Trophoblast cell (in vitro differentiated cells and primary cell): ENCODE data around the gene TTC27.

Experiments
- DNase-seq, 2 donors: peaks; one replicate each; pipeline ENCODE4 v3.0.0-alpha.2; 2016
- H2AFZ ChIP-seq: 2 replicates; pipeline ENCODE4 v1.6.1; 2013; ENCODE audit warnings: low read length, moderate library complexity, mild to moderate bottlenecking; ENCODE audit not compliant: insufficient read depth, poor library complexity
- H2AK5ac ChIP-seq: 2 replicates; pipeline ENCODE4 v1.6.1; 2013; ENCODE audit warnings: mild to moderate bottlenecking, low read length
- H2BK120ac ChIP-seq: 2 replicates; pipeline ENCODE4 v1.6.1; 2013; ENCODE audit warnings: low read length, mild to moderate bottlenecking, moderate library complexity; ENCODE audit not compliant: insufficient read depth, poor library complexity
- H2BK12ac ChIP-seq: 2 replicates; pipeline ENCODE4 v1.6.1; 2013; ENCODE audit warnings: mild to moderate bottlenecking, low read length, moderate library complexity
- H2BK5ac ChIP-seq: 2 replicates; pipeline ENCODE4 v1.6.1; 2013; ENCODE audit warnings: low read length, low read depth, moderate library complexity, mild to moderate bottlenecking; ENCODE audit not compliant: poor library complexity
- H3K14ac ChIP-seq: 2 replicates; pipeline ENCODE4 v1.6.1; 2013; ENCODE audit warnings: mild to moderate bottlenecking, low read length
- H3K18ac ChIP-seq: 2 replicates; pipeline ENCODE4 v1.6.1; 2013; ENCODE audit warnings: mild to moderate bottlenecking, low read length
- H3K23ac ChIP-seq: 2 replicates; pipeline ENCODE4 v1.6.1; 2013; ENCODE audit warnings: low read length
- H3K27ac ChIP-seq: 2 replicates; pipeline ENCODE4 v1.5.1; 2013; ENCODE audit warnings: low read depth, mild to moderate bottlenecking, inconsistent platforms, low read length, moderate library complexity
- H3K27me3 ChIP-seq: 2 replicates; pipeline ENCODE4 v1.6.1; 2013; ENCODE audit warnings: inconsistent platforms, mild to moderate bottlenecking, low read length, moderate library complexity; ENCODE audit not compliant: insufficient read depth
- H3K36me3 ChIP-seq, 2 experiments: 1 replicate in 1 of 2; 2 replicates in 1 of 2; pipeline ENCODE4 v1.6.1; 2013; ENCODE audit warnings: low read length in 2 of 2, mild to moderate bottlenecking in 2 of 2, moderate library complexity in 1 of 2; ENCODE audit not compliant: insufficient read depth in 2 of 2, control insufficient read depth in 1 of 2
- H3K4ac ChIP-seq: 2 replicates; pipeline ENCODE4 v1.6.1; 2013; ENCODE audit warnings: low read depth, mild to moderate bottlenecking, low read length, moderate library complexity
- H3K4me1 ChIP-seq, 2 experiments: 1 replicate in 1 of 2; 2 replicates in 1 of 2; pipeline ENCODE4 v1.6.1; 2013; ENCODE audit warnings: low read length in 2 of 2, mild to moderate bottlenecking in 2 of 2, moderate library complexity in 1 of 2; ENCODE audit not compliant: insufficient read depth in 2 of 2, control insufficient read depth in 1 of 2
- H3K4me2 ChIP-seq: 2 replicates; pipeline ENCODE4 v1.6.1; 2013; ENCODE audit warnings: inconsistent platforms, mild to moderate bottlenecking, low read length, moderate library complexity
- H3K4me3 ChIP-seq: 2 replicates; pipeline ENCODE4 v1.5.1; 2013; ENCODE audit warnings: mild to moderate bottlenecking, low read depth, low read length, inconsistent platforms
- H3K79me1 ChIP-seq: one replicate; pipeline ENCODE4 v1.6.1; 2013; ENCODE audit warnings: low read length
- H3K79me2 ChIP-seq: 2 replicates; pipeline ENCODE4 v1.6.1; 2013; ENCODE audit warnings: low read length, mild to moderate bottlenecking; ENCODE audit not compliant: control insufficient read depth, insufficient read depth, poor library complexity
- H3K9ac ChIP-seq: 2 replicates; pipeline ENCODE4 v1.6.1; 2013; ENCODE audit warnings: mild to moderate bottlenecking, low read length
- H3K9me3 ChIP-seq: 2 replicates; pipeline ENCODE4 v1.6.1; 2013; ENCODE audit warnings: low read depth, mild to moderate bottlenecking, control low read depth, inconsistent platforms, low read length; ENCODE audit not compliant: insufficient read depth
- H4K12ac ChIP-seq: 2 replicates; pipeline ENCODE4 v1.6.1; 2013; ENCODE audit warnings: low read depth, mild to moderate bottlenecking, low read length, moderate library complexity
- H4K8ac ChIP-seq: 2 replicates; pipeline ENCODE4 v1.6.1; 2013; ENCODE audit warnings: low read depth, mild to moderate bottlenecking, low read length, moderate library complexity
- H4K91ac ChIP-seq: one replicate; pipeline ENCODE4 v1.6.1; 2013; ENCODE audit warnings: low read depth, mild to moderate bottlenecking, low read length, moderate library complexity
- WGBS: extraction: QIAGEN DNeasy Blood & Tissue Kit; methylation state at CpG from one replicate; pipeline ENCODE4 v1.1.7; 2013; ENCODE audit warnings: missing lambda C conversion rate; ENCODE audit not compliant: insufficient read length, insufficient coverage; ENCODE audit errors: extremely low coverage; 5-methylcytosine and 5-hydroxymethylcytosine counted together

Gene TTC27

DNA sequence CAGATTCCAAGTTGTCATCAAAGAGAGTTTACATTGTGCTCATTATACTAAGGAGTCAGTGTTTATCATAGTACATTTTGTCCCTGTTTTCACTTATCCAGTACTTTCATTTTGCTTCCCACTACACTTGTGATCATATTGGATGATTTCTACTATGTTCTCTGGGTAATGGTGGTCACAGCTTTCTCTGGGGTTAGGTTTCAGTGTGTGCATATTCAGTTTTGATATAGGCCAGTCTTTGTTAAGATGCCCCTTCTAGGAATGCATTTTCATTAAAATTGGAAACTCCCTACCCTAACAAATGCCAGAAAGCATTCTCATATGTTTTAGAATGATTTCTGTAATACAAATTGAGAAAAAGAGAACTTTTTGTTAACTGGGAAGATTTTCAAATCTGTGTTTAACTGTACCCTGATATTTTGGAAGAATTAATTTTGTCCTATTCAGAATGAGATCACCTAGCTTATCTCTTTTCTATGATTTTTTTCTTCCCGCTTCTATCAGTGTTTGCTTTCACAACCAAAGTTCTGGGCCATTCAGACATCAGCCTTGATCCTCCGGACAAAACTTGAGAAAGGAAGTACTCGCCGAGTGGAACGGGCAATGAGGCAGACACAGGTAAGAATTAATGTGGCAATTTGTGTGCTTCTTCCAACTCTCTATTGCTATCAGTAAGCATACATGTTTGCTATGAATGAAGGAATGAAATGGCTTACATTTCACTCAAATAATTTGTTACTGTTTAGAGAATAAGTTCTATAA, 74.6 kb downstream of the TTC27 start:
- H3K9me3 ChIP-seq: no peaks in the 10 kb centered on the region
- H3K4me2 ChIP-seq: no peak overlapping the region
- H2BK120ac ChIP-seq: no peak overlapping the region
- no CpG with 5 or more reads among the region's 5 CpGs for WGBS
- H3K79me2 ChIP-seq: no peaks in the 10 kb centered on the region
- no peak overlapping the region for H2BK12ac ChIP-seq
- no peak overlapping the region for H4K12ac ChIP-seq
- no peak overlapping the region for H3K9ac ChIP-seq
- H3K27me3 ChIP-seq: no peaks in the 10 kb centered on the region
- H2BK5ac ChIP-seq: no peak overlapping the region
- no peak overlapping the region for H4K8ac ChIP-seq
- no peak overlapping the region for H2AFZ ChIP-seq
- H3K23ac ChIP-seq: no peak overlapping the region
- no peak for DNase-seq
- no peak overlapping the region for H4K91ac ChIP-seq
- H3K4ac ChIP-seq: no peak overlapping the region
- no peak overlapping the region for H3K27ac ChIP-seq
- H3K18ac ChIP-seq: no peak overlapping the region
- H3K36me3 ChIP-seq: no peaks in the 10 kb centered on the region
- H2AK5ac ChIP-seq: no peak overlapping the region
- H3K14ac ChIP-seq: no peak overlapping the region
- H3K4me1 ChIP-seq: no peaks in the 10 kb centered on the region
- H3K79me1 ChIP-seq: no peaks in the 10 kb centered on the region
- no peak overlapping the region for H3K4me3 ChIP-seq

DNA sequence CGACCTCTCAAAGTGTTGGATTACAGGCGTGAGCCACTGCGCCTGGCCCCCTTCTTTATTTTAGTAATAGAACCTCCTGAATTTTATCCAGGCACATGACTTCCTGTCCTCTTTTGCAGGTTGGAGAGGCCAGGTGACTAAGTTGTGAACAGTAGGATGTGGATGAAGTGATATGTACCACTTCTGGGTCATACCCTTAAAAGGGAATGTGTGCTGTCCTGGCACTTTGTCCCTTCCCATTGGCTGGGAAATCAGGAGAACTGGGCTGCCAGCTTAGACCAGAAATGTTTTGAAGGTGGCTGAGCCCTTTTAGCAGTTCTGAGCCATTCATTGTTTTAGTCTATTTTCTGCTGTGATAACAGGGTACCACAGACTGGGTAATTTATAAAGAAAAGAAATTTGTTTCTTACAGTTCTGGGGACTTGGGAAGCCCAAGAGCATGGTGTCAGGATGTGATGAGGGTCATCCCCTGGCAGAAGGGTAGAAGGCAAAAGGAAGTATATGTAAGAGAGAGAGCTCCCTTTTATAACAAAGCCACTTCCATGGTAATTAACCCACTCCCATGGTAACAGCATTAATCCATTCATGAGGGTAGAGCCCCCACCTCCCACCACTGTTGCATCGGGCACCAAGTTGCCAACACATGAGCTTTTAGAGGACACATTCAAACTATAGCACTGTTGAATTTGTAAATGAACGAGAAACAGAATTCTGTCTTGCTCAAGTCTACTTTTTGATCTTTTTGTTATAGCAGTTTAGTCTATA, 79.1 kb downstream of the TTC27 start:
- no CpG with 5 or more reads among the region's 5 CpGs for WGBS
- Histone ChIP-seq H3K79me1 (no peaks in the 10 kb centered on the region), H3K4me1 (no peaks in the 10 kb centered on the region), H3K4me2 (no peak overlapping the region), H3K4me3 (no peak overlapping the region), H3K9me3 (no peaks in the 10 kb centered on the region), H4K91ac (no peak overlapping the region), H3K27me3 (no peaks in the 10 kb centered on the region), H3K4ac (no peak overlapping the region), H2AK5ac (no peak overlapping the region), H2BK12ac (no peak overlapping the region), H3K79me2 (no peaks in the 10 kb centered on the region), H2BK120ac (no peak overlapping the region), H3K27ac (no peak overlapping the region), H3K9ac (no peak overlapping the region), H2AFZ (no peak overlapping the region), H2BK5ac (no peak overlapping the region), H4K12ac (no peak overlapping the region), H3K23ac (no peak overlapping the region), H3K14ac (no peak overlapping the region), H4K8ac (no peak overlapping the region), H3K18ac (no peak overlapping the region), H3K36me3 (no peaks in the 10 kb centered on the region)
- DNase-seq: no peak

DNA sequence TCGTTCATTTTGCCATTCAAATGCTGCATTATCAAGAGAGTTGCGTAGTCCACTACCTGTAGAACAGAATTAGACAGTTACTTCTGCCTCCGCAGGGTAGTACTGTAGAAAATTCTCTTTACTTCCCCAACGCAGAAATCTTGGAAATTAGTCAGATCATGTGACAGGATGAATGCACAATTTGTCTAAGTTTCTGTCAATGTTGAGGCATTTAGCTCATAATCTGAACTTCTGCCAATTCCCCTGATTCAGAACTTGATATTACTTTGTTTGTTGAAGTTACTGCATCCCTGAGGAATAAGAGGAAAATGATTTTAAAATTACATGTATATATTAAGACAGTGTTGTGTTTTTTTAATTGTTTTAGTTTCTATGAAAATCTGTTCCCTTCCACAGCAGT, 83.4 kb downstream of the TTC27 start:
- no peak overlapping the region for H4K12ac ChIP-seq
- H3K23ac ChIP-seq: no peak overlapping the region
- no peak overlapping the region for H3K4me3 ChIP-seq
- no peaks in the 10 kb centered on the region for H3K27me3 ChIP-seq
- no peak overlapping the region for H2BK120ac ChIP-seq
- no peak overlapping the region for H3K18ac ChIP-seq
- DNase-seq: no peak
- no peak overlapping the region for H2AK5ac ChIP-seq
- no peaks in the 10 kb centered on the region for H3K79me2 ChIP-seq
- WGBS: no CpG with 5 or more reads among the region's 4 CpGs
- H3K4me1 ChIP-seq: no peaks in the 10 kb centered on the region
- no peak overlapping the region for H3K4ac ChIP-seq
- no peak overlapping the region for H3K27ac ChIP-seq
- H3K36me3 ChIP-seq: no peaks in the 10 kb centered on the region
- H3K79me1 ChIP-seq: no peaks in the 10 kb centered on the region
- no peak overlapping the region for H2AFZ ChIP-seq
- H3K14ac ChIP-seq: no peak overlapping the region
- H4K8ac ChIP-seq: no peak overlapping the region
- H3K9me3 ChIP-seq: no peaks in the 10 kb centered on the region
- H2BK12ac ChIP-seq: no peak overlapping the region
- no peak overlapping the region for H4K91ac ChIP-seq
- H2BK5ac ChIP-seq: no peak overlapping the region
- no peak overlapping the region for H3K4me2 ChIP-seq
- no peak overlapping the region for H3K9ac ChIP-seq

DNA sequence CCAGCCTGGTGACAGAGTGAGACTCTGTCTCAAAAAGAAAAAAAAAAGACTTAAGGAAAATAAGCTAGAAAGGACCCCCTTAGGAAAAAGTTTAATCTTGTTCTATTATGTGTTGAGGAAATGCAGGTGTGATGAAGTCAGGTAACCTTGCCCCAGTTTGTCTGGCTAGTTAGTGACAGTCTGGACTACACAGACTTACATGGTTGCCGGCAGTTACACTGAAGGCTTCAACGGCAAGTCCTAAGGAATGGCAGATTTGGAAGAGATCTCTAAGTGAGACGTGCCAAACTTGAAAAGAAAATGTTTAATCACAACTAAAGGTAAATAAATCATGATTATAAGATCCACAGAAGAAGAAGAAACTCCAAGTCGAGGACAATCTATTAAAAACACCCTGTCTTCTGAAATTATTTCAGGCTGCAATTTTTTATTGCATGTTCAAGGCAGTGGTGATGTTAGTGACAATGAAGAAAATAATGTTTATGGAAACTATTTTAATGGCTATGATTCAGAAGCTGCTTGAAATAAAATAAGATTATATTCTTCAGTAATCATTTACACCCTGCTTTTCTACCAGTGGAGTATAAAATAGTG, 84.2 kb downstream of the TTC27 start:
- WGBS: no CpG with 5 or more reads among the region's 4 CpGs
- no peaks in the 10 kb centered on the region for H3K9me3 ChIP-seq
- no peak overlapping the region for H3K27ac ChIP-seq
- no peak overlapping the region for H4K12ac ChIP-seq
- no peak overlapping the region for H4K8ac ChIP-seq
- no peaks in the 10 kb centered on the region for H3K79me2 ChIP-seq
- H3K36me3 ChIP-seq: no peaks in the 10 kb centered on the region
- H3K4me1 ChIP-seq: no peaks in the 10 kb centered on the region
- no peak overlapping the region for H2BK120ac ChIP-seq
- no peaks in the 10 kb centered on the region for H3K27me3 ChIP-seq
- H4K91ac ChIP-seq: no peak overlapping the region
- no peak overlapping the region for H3K4me2 ChIP-seq
- H2AFZ ChIP-seq: no peak overlapping the region
- no peak overlapping the region for H3K14ac ChIP-seq
- H3K4ac ChIP-seq: no peak overlapping the region
- H3K4me3 ChIP-seq: no peak overlapping the region
- DNase-seq: no peak
- no peak overlapping the region for H3K23ac ChIP-seq
- H3K9ac ChIP-seq: no peak overlapping the region
- no peak overlapping the region for H2AK5ac ChIP-seq
- no peaks in the 10 kb centered on the region for H3K79me1 ChIP-seq
- no peak overlapping the region for H3K18ac ChIP-seq
- no peak overlapping the region for H2BK5ac ChIP-seq
- no peak overlapping the region for H2BK12ac ChIP-seq
